Smooth muscle cell (in vitro differentiated cells): ENCODE data around the gene GDI1. TPM values are rescaled to one million over a fixed set of nuclear protein-coding genes. Genes with fewer than 3 reads are reported as not detected.

ENCODE experiments used
- DNase-seq: peaks from one replicate; lab custom pipeline; 2025; ENCODE audit not compliant: unreplicated experiment; lab: John Stamatoyannopoulos, UW
- H2AFZ ChIP-seq: fragments of 200-600 bp; sonication (generic); 2 replicates; pipeline ENCODE4 v1.6.0; 2016; ENCODE audit warnings: antibody characterized with exemption, low read depth, mild to moderate bottlenecking
- H3F3A ChIP-seq: fragments of 200-600 bp; sonication (generic); 2 replicates; pipeline ENCODE4 v1.6.0; 2017; ENCODE audit warnings: antibody characterized with exemption, low read depth
- H3K27ac ChIP-seq: fragments of 200-600 bp; sonication (generic); 2 replicates; pipeline ENCODE4 v1.5.1; 2016; ENCODE audit warnings: low read depth, mild to moderate bottlenecking
- H3K27me3 ChIP-seq: fragments of 200-600 bp; sonication (generic); 2 replicates; pipeline ENCODE4 v1.6.1; 2016; ENCODE audit warnings: low read depth, mild to moderate bottlenecking
- H3K36me3 ChIP-seq: fragments of 200-600 bp; sonication (generic); 2 replicates; pipeline ENCODE4 v1.5.1; 2016; ENCODE audit warnings: low read depth
- H3K4me1 ChIP-seq: fragments of 200-600 bp; sonication (generic); 2 replicates; pipeline ENCODE4 v1.5.1; 2016; ENCODE audit warnings: low read depth
- H3K4me2 ChIP-seq: fragments of 200-600 bp; sonication (generic); 2 replicates; pipeline ENCODE4 v1.6.0; 2016; ENCODE audit warnings: mild to moderate bottlenecking
- H3K4me3 ChIP-seq: fragments of 200-600 bp; sonication (generic); 2 replicates; pipeline ENCODE4 v1.5.1; 2016; ENCODE audit warnings: mild to moderate bottlenecking
- H3K79me2 ChIP-seq: fragments of 200-600 bp; sonication (generic); 2 replicates; pipeline ENCODE4 v1.6.0; 2016; ENCODE audit warnings: low read depth, mild to moderate bottlenecking
- H3K9ac ChIP-seq: fragments of 200-600 bp; sonication (generic); 2 replicates; pipeline ENCODE4 v1.6.0; 2016; ENCODE audit warnings: low read depth
- H3K9me3 ChIP-seq: fragments of 200-600 bp; sonication (generic); replicated peaks from 2 replicates; pipeline ENCODE4 v1.5.1; 2016; ENCODE audit warnings: low read depth
- H4K20me1 ChIP-seq: fragments of 200-600 bp; sonication (generic); 2 replicates; pipeline ENCODE4 v1.6.0; 2016; ENCODE audit warnings: low read depth
- WGBS: methylation state at CpG from one replicate; pipeline ENCODE4 v1.1.7; 2016; ENCODE audit warnings: low lambda C conversion rate; 5-methylcytosine and 5-hydroxymethylcytosine counted together
- polyA plus RNA-seq: library from polyadenylated mRNA; unstranded; fragments of >200 nt; fragmentation: Nextera tagmentation; extraction: Ambion mirVana; gene quantifications from 2 replicates; pipeline ENCODE4 v1.2.1, GENCODE V29; 2016
- total RNA-seq: library from RNA; depleted of rRNA; stranded (reverse); fragments of >200 nt; gene quantifications from 2 replicates; pipeline ENCODE4 v1.2.3, GENCODE V29; 2014
- TF ChIP-seq, protein P1 (sequence below): fragments of 200-600 bp; sonication (generic); IDR thresholded peaks from 2 replicates; pipeline ENCODE4 v1.5.1; 2017; ENCODE audit warnings: borderline replicate concordance, mild to moderate bottlenecking, antibody characterized with exemption; ENCODE audit not compliant: insufficient read depth, poor library complexity, severe bottlenecking

Gene GDI1
- total and polyA plus RNA-seq, 2 experiments from 2014 or later = 98.8 to 143 TPM

DNA sequence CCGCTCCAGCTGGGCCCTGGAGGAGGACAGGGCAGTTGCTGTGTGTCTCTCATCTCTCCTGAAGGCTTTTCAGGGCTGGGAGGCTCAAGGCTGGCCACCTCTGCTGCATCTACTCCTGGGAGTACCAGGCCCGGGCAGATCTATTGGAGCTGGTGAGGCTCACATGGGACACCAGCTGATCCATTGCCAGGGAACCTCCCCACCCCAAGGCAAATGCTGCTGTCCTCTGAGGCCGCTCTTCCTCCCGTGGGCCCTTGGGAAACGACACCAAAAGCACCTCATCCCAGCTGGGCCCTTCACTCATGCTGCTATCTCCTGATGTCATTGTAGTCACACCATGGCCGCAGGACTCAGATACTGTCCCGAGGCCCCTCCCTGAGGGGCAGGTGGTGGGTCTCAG lies 45.8 kb downstream of the GDI1 start:
- DNase-seq = no peak
- Histone ChIP-seq H3F3A (no peaks in the 10 kb centered on the region), H3K9me3 (no peaks in the 10 kb centered on the region), H4K20me1 (no peaks in the 10 kb centered on the region), H3K4me2 (no peak overlapping the region), H3K4me1 (no peaks in the 10 kb centered on the region), H3K27me3 (no peaks in the 10 kb centered on the region), H3K4me3 (no peak overlapping the region), H3K27ac (no peak overlapping the region), H2AFZ (no peak overlapping the region), H3K79me2 (peaks cover 7% of the 10 kb centered on the region), H3K9ac (no peak overlapping the region), H3K36me3 (no peaks in the 10 kb centered on the region)
- WGBS = 86% methylated on average over 6 of the region's 7 CpGs
- TF ChIP-seq, protein P1, sequence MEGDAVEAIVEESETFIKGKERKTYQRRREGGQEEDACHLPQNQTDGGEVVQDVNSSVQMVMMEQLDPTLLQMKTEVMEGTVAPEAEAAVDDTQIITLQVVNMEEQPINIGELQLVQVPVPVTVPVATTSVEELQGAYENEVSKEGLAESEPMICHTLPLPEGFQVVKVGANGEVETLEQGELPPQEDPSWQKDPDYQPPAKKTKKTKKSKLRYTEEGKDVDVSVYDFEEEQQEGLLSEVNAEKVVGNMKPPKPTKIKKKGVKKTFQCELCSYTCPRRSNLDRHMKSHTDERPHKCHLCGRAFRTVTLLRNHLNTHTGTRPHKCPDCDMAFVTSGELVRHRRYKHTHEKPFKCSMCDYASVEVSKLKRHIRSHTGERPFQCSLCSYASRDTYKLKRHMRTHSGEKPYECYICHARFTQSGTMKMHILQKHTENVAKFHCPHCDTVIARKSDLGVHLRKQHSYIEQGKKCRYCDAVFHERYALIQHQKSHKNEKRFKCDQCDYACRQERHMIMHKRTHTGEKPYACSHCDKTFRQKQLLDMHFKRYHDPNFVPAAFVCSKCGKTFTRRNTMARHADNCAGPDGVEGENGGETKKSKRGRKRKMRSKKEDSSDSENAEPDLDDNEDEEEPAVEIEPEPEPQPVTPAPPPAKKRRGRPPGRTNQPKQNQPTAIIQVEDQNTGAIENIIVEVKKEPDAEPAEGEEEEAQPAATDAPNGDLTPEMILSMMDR = no peak

DNA sequence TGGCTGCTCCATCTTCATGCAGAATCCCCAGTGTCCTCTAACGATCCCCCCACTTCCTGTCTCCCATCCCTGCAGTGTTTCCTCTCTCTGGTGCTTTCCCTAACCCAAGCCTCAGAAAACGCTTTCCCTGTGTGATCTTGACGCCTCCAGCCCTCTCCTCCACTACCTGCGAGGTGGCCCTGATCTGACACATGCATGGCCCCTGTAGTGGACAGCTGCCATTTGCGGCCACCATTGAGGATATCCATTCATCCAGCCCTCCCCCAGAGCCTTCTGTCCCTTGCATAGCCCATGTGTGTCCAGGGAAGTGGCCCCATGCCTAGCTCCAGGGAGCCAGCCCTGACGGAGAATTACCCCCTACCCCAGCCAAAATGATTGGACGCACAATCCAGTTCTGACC lies 46.4 kb downstream of the GDI1 start:
- H3K9ac ChIP-seq = no peak overlapping the region
- no peak overlapping the region for H3K27ac ChIP-seq
- H3K79me2 ChIP-seq = peaks cover 7% of the 10 kb centered on the region
- H2AFZ ChIP-seq = no peak overlapping the region
- no peak overlapping the region for H3K4me2 ChIP-seq
- TF ChIP-seq, protein P1 = no peak
- no peaks in the 10 kb centered on the region for H3K27me3 ChIP-seq
- no peaks in the 10 kb centered on the region for H3F3A ChIP-seq
- 80% methylated on average over 7 of the region's 7 CpGs for WGBS
- DNase-seq = no peak
- H3K36me3 ChIP-seq = no peaks in the 10 kb centered on the region
- no peak overlapping the region for H3K4me3 ChIP-seq
- no peaks in the 10 kb centered on the region for H4K20me1 ChIP-seq
- H3K9me3 ChIP-seq = no peaks in the 10 kb centered on the region
- no peaks in the 10 kb centered on the region for H3K4me1 ChIP-seq

DNA sequence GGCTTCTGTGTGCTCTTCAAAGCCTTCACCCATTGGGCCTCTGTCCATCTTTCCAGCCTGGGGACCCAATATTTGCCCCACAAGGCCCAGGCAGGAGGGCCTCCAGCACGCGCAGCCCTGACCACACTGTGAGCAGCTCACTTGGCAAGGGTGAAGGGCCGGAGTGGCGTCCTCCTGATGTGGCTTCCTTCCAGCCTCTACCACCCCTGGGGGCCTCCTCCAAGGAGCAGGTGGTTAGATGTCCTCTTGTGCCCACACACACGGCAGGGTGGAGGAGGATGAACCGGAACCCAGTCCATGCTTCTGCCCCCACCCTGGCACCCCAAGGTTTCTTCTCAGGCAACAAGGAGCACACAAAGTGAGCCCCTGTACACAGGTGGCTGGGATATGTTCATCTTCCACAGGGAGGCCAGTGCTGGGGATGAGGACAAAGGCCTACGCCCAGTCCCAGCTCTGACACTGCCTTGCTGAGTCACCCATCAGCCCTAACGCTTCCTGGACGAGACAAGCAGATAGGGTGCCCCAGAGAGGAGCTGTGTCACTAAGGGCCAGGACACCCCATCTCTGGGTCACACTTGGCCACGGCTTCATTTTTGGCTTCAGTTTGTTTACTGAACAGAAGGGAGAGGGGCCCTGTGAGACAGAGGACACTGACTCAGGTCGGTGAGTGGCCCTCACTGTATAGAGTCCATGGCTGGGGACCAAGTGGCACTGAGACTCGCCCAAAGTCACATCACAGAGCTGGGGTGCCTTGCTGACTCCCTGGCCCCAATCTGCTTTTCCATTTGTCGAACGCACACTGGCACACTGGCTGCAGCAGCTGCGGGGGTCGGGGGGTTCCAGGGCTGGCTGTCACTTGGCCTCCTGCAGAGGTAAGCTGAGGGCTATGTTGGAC lies 47.5 kb downstream of the GDI1 start:
- Histone ChIP-seq H2AFZ (no peak overlapping the region), H3K9ac (no peak overlapping the region), H4K20me1 (no peaks in the 10 kb centered on the region), H3F3A (no peaks in the 10 kb centered on the region), H3K36me3 (no peaks in the 10 kb centered on the region), H3K9me3 (no peaks in the 10 kb centered on the region), H3K27me3 (no peaks in the 10 kb centered on the region), H3K4me3 (no peak overlapping the region), H3K4me2 (peak overlapping the region; percentile 83), H3K27ac (peak overlapping the region; percentile 2), H3K79me2 (peaks cover 12% of the 10 kb centered on the region), H3K4me1 (no peaks in the 10 kb centered on the region)
- TF ChIP-seq, protein P1 = no peak
- no peak for DNase-seq
- 78% methylated on average over 16 of the region's 16 CpGs for WGBS
